ENCODE results near the gene SFXN1.

Gene SFXN1

GRCh38 chr5:175554296-175554695 lies 75.9 kb downstream of the SFXN1 start:
- Histone ChIP-seq H3K36me3 (ENCODE audit: control insufficient read depth, insufficient read depth, low read length) (no peaks in the 10 kb centered on the region), H3K4me3 (ENCODE audit: low read length) (no peak overlapping the region), H3K27ac (ENCODE audit: low read length) (no peak overlapping the region), H3K4me1 (ENCODE audit: control insufficient read depth, insufficient read depth, low read length) (peaks cover 5% of the 10 kb centered on the region; the same call in 1 of the 2 replicates), H3K9me3 (ENCODE audit: control insufficient read depth, insufficient read depth, low read length) (no peaks in the 10 kb centered on the region), H3K27me3 (ENCODE audit: control insufficient read depth, insufficient read depth, low read length) (no peaks in the 10 kb centered on the region)
- no CpG with 5 or more reads among the region's 8 CpGs for WGBS (ENCODE audit: insufficient coverage, insufficient read length)
- DNase-seq (ENCODE audit: low read depth, low spot score) = no peak

GRCh38 chr5:175555168-175555785 lies 76.9 kb downstream of the SFXN1 start:
- Histone ChIP-seq H3K4me3 (ENCODE audit: low read length) (no peak overlapping the region), H3K4me1 (ENCODE audit: control insufficient read depth, insufficient read depth, low read length) (peaks cover 5% of the 10 kb centered on the region; the same call in 1 of the 2 replicates), H3K27ac (ENCODE audit: low read length) (no peak overlapping the region), H3K27me3 (ENCODE audit: control insufficient read depth, insufficient read depth, low read length) (no peaks in the 10 kb centered on the region), H3K36me3 (ENCODE audit: control insufficient read depth, insufficient read depth, low read length) (no peaks in the 10 kb centered on the region), H3K9me3 (ENCODE audit: control insufficient read depth, insufficient read depth, low read length) (no peaks in the 10 kb centered on the region)
- no CpG with 5 or more reads among the region's 12 CpGs for WGBS (ENCODE audit: insufficient coverage, insufficient read length)
- no peak for DNase-seq (ENCODE audit: low read depth, low spot score)

GRCh38 chr5:175556794-175557193 lies 78.4 kb downstream of the SFXN1 start:
- Histone ChIP-seq H3K4me1 (ENCODE audit: control insufficient read depth, insufficient read depth, low read length) (peaks cover 7% of the 10 kb centered on the region; the same call in 1 of the 2 replicates), H3K4me3 (ENCODE audit: low read length) (no peak overlapping the region), H3K9me3 (ENCODE audit: control insufficient read depth, insufficient read depth, low read length) (no peaks in the 10 kb centered on the region), H3K27ac (ENCODE audit: low read length) (no peak overlapping the region), H3K36me3 (ENCODE audit: control insufficient read depth, insufficient read depth, low read length) (no peaks in the 10 kb centered on the region), H3K27me3 (ENCODE audit: control insufficient read depth, insufficient read depth, low read length) (no peaks in the 10 kb centered on the region)
- WGBS (ENCODE audit: insufficient coverage, insufficient read length) = no CpG with 5 or more reads among the region's 4 CpGs
- DNase-seq (ENCODE audit: low read depth, low spot score) = no peak

- no peaks in the 10 kb centered on the region for H3K36me3 ChIP-seq (ENCODE audit: control insufficient read depth, insufficient read depth, low read length)
- H3K27me3 ChIP-seq (ENCODE audit: control insufficient read depth, insufficient read depth, low read length) = no peaks in the 10 kb centered on the region
- no peak for DNase-seq (ENCODE audit: low read depth, low spot score)
- no peak overlapping the region for H3K4me3 ChIP-seq (ENCODE audit: low read length)
- H3K9me3 ChIP-seq (ENCODE audit: control insufficient read depth, insufficient read depth, low read length) = no peaks in the 10 kb centered on the region
- H3K4me1 ChIP-seq (ENCODE audit: control insufficient read depth, insufficient read depth, low read length) = peaks cover 7% of the 10 kb centered on the region; the same call in 1 of the 2 replicates
- WGBS (ENCODE audit: insufficient coverage, insufficient read length) = no CpG with 5 or more reads among the region's 5 CpGs
- H3K27ac ChIP-seq (ENCODE audit: low read length) = no peak overlapping the region
Measured at GRCh38 chr5:175557778-175558177, 79.4 kb downstream of the SFXN1 start.

- Histone ChIP-seq H3K4me1 (ENCODE audit: control insufficient read depth, insufficient read depth, low read length) (peaks cover 7% of the 10 kb centered on the region; the same call in 1 of the 2 replicates), H3K27ac (ENCODE audit: low read length) (no peak overlapping the region), H3K4me3 (ENCODE audit: low read length) (no peak overlapping the region), H3K36me3 (ENCODE audit: control insufficient read depth, insufficient read depth, low read length) (no peaks in the 10 kb centered on the region), H3K27me3 (ENCODE audit: control insufficient read depth, insufficient read depth, low read length) (no peaks in the 10 kb centered on the region), H3K9me3 (ENCODE audit: control insufficient read depth, insufficient read depth, low read length) (no peaks in the 10 kb centered on the region)
- no peak for DNase-seq (ENCODE audit: low read depth, low spot score)
- no CpG with 5 or more reads among the region's 9 CpGs for WGBS (ENCODE audit: insufficient coverage, insufficient read length)
Measured at GRCh38 chr5:175558801-175559480, 80.6 kb downstream of the SFXN1 start.

- H3K9me3 ChIP-seq (ENCODE audit: control insufficient read depth, insufficient read depth, low read length) = no peaks in the 10 kb centered on the region
- no peak overlapping the region for H3K27ac ChIP-seq (ENCODE audit: low read length)
- H3K36me3 ChIP-seq (ENCODE audit: control insufficient read depth, insufficient read depth, low read length) = no peaks in the 10 kb centered on the region
- no peak for DNase-seq (ENCODE audit: low read depth, low spot score)
- peaks cover 7% of the 10 kb centered on the region; the same call in 1 of the 2 replicates for H3K4me1 ChIP-seq (ENCODE audit: control insufficient read depth, insufficient read depth, low read length)
- no CpG with 5 or more reads among the region's 2 CpGs for WGBS (ENCODE audit: insufficient coverage, insufficient read length)
- no peak overlapping the region for H3K4me3 ChIP-seq (ENCODE audit: low read length)
- H3K27me3 ChIP-seq (ENCODE audit: control insufficient read depth, insufficient read depth, low read length) = no peaks in the 10 kb centered on the region
Measured at GRCh38 chr5:175560011-175560410, 81.7 kb downstream of the SFXN1 start.

GRCh38 chr5:175561085-175561484 lies 82.7 kb downstream of the SFXN1 start:
- DNase-seq (ENCODE audit: low read depth, low spot score) = no peak
- Histone ChIP-seq H3K36me3 (ENCODE audit: control insufficient read depth, insufficient read depth, low read length) (no peaks in the 10 kb centered on the region), H3K9me3 (ENCODE audit: control insufficient read depth, insufficient read depth, low read length) (no peaks in the 10 kb centered on the region), H3K4me1 (ENCODE audit: control insufficient read depth, insufficient read depth, low read length) (peaks cover 7% of the 10 kb centered on the region; the same call in 1 of the 2 replicates), H3K27me3 (ENCODE audit: control insufficient read depth, insufficient read depth, low read length) (no peaks in the 10 kb centered on the region), H3K27ac (ENCODE audit: low read length) (no peak overlapping the region), H3K4me3 (ENCODE audit: low read length) (no peak overlapping the region)
- WGBS (ENCODE audit: insufficient coverage, insufficient read length) = no CpG with 5 or more reads among the region's 5 CpGs

GRCh38 chr5:175564716-175565115 lies 86.4 kb downstream of the SFXN1 start:
- no peaks in the 10 kb centered on the region for H3K27me3 ChIP-seq (ENCODE audit: control insufficient read depth, insufficient read depth, low read length)
- H3K4me1 ChIP-seq (ENCODE audit: control insufficient read depth, insufficient read depth, low read length) = peaks cover 3% of the 10 kb centered on the region; the same call in 1 of the 2 replicates
- H3K4me3 ChIP-seq (ENCODE audit: low read length) = no peak overlapping the region
- H3K9me3 ChIP-seq (ENCODE audit: control insufficient read depth, insufficient read depth, low read length) = no peaks in the 10 kb centered on the region
- no peak for DNase-seq (ENCODE audit: low read depth, low spot score)
- H3K27ac ChIP-seq (ENCODE audit: low read length) = no peak overlapping the region
- no peaks in the 10 kb centered on the region for H3K36me3 ChIP-seq (ENCODE audit: control insufficient read depth, insufficient read depth, low read length)
- no CpG with 5 or more reads among the region's 1 CpG for WGBS (ENCODE audit: insufficient coverage, insufficient read length)

GRCh38 chr5:175566697-175567096 lies 88.3 kb downstream of the SFXN1 start:
- no peaks in the 10 kb centered on the region for H3K27me3 ChIP-seq (ENCODE audit: control insufficient read depth, insufficient read depth, low read length)
- WGBS (ENCODE audit: insufficient coverage, insufficient read length) = no CpG with 5 or more reads among the region's 2 CpGs

GRCh38 chr5:175567954-175568353 lies 89.6 kb downstream of the SFXN1 start:
- H3K27ac ChIP-seq (ENCODE audit: low read length) = no peak overlapping the region
- no peak overlapping the region for H3K4me3 ChIP-seq (ENCODE audit: low read length)
- WGBS (ENCODE audit: insufficient coverage, insufficient read length) = no CpG with 5 or more reads among the region's 1 CpG
- H3K27me3 ChIP-seq (ENCODE audit: control insufficient read depth, insufficient read depth, low read length) = no peaks in the 10 kb centered on the region
- peaks cover 2% of the 10 kb centered on the region for H3K4me1 ChIP-seq (ENCODE audit: control insufficient read depth, insufficient read depth, low read length)
- H3K9me3 ChIP-seq (ENCODE audit: control insufficient read depth, insufficient read depth, low read length) = no peaks in the 10 kb centered on the region
- no peak for DNase-seq (ENCODE audit: low read depth, low spot score)
- no peaks in the 10 kb centered on the region for H3K36me3 ChIP-seq (ENCODE audit: control insufficient read depth, insufficient read depth, low read length)

More at GRCh38 chr5:175566697-175567096, 88.3 kb downstream of the SFXN1 start:
- Histone ChIP-seq H3K36me3 (ENCODE audit: control insufficient read depth, insufficient read depth, low read length) (no peaks in the 10 kb centered on the region), H3K27ac (ENCODE audit: low read length) (no peak overlapping the region), H3K4me1 (ENCODE audit: control insufficient read depth, insufficient read depth, low read length) (peaks cover 2% of the 10 kb centered on the region), H3K4me3 (ENCODE audit: low read length) (no peak overlapping the region), H3K9me3 (ENCODE audit: control insufficient read depth, insufficient read depth, low read length) (no peaks in the 10 kb centered on the region)
- no peak for DNase-seq (ENCODE audit: low read depth, low spot score)
